ENCODE measurements around the gene CPZ. TPM values are rescaled to one million over a fixed set of nuclear protein-coding genes. Genes with fewer than 3 reads are reported as not detected.
A peak's percentile ranks its signal among the peaks of the same experiment; 100 is the strongest.

Gene CPZ
- total and polyA plus RNA-seq, 4 donors, result 11.9 to 82.0 (median 32.4) TPM

GRCh38 chr4:8585721-8586212, 6.8 kb upstream of the CPZ start:
- Histone ChIP-seq H3K4me1 (ENCODE audit: control insufficient read depth, insufficient read depth, low read length) (peaks cover 19% of the 10 kb centered on the region), H3K36me3 (ENCODE audit: control insufficient read depth, insufficient read depth, low read length) (no peaks in the 10 kb centered on the region), H3K9me3 (ENCODE audit: control insufficient read depth, insufficient read depth, low read length) (no peaks in the 10 kb centered on the region), H3K27me3 (ENCODE audit: control insufficient read depth, insufficient read depth, low read length) (peaks cover 29% of the 10 kb centered on the region), H3K4me3 (ENCODE audit: low read depth, low read length) (no peak overlapping the region), H3K27ac (ENCODE audit: low read depth, low read length) (no peak overlapping the region)
- WGBS (ENCODE audit: insufficient coverage), result 44% methylated on average over 4 of the region's 7 CpGs
- no peak for DNase-seq (ENCODE audit: low read depth in 4 of 6, low spot score in 6 of 6)

GRCh38 chr4:8586246-8586645, 6.3 kb upstream of the CPZ start:
- WGBS (ENCODE audit: insufficient coverage), result 67% methylated on average over 5 of the region's 5 CpGs
- H3K4me3 ChIP-seq (ENCODE audit: low read depth, low read length), result no peak overlapping the region
- no peak overlapping the region for H3K27ac ChIP-seq (ENCODE audit: low read depth, low read length)
- H3K27me3 ChIP-seq (ENCODE audit: control insufficient read depth, insufficient read depth, low read length), result peaks cover 30% of the 10 kb centered on the region
- no peaks in the 10 kb centered on the region for H3K36me3 ChIP-seq (ENCODE audit: control insufficient read depth, insufficient read depth, low read length)
- no peak for DNase-seq (ENCODE audit: low read depth in 4 of 6, low spot score in 6 of 6)
- H3K9me3 ChIP-seq (ENCODE audit: control insufficient read depth, insufficient read depth, low read length), result no peaks in the 10 kb centered on the region
- H3K4me1 ChIP-seq (ENCODE audit: control insufficient read depth, insufficient read depth, low read length), result peaks cover 16% of the 10 kb centered on the region

GRCh38 chr4:8586671-8587468, 5.7 kb upstream of the CPZ start:
- Histone ChIP-seq H3K27ac (ENCODE audit: low read depth, low read length) (no peak overlapping the region), H3K4me3 (ENCODE audit: low read depth, low read length) (no peak overlapping the region), H3K9me3 (ENCODE audit: control insufficient read depth, insufficient read depth, low read length) (no peaks in the 10 kb centered on the region), H3K27me3 (ENCODE audit: control insufficient read depth, insufficient read depth, low read length) (peaks cover 31% of the 10 kb centered on the region), H3K4me1 (ENCODE audit: control insufficient read depth, insufficient read depth, low read length) (peaks cover 17% of the 10 kb centered on the region), H3K36me3 (ENCODE audit: control insufficient read depth, insufficient read depth, low read length) (no peaks in the 10 kb centered on the region)
- WGBS (ENCODE audit: insufficient coverage), result 82% methylated on average over 37 of the region's 37 CpGs
- DNase-seq (ENCODE audit: low read depth in 4 of 6, low spot score in 6 of 6), result peak in 1 of 6 donors; percentile 28

- no peak for DNase-seq (ENCODE audit: low read depth in 4 of 6, low spot score in 6 of 6)
- WGBS (ENCODE audit: insufficient coverage), result 93% methylated on average over 14 of the region's 18 CpGs
- H3K36me3 ChIP-seq (ENCODE audit: control insufficient read depth, insufficient read depth, low read length), result no peaks in the 10 kb centered on the region
- no peaks in the 10 kb centered on the region for H3K9me3 ChIP-seq (ENCODE audit: control insufficient read depth, insufficient read depth, low read length)
- no peak overlapping the region for H3K4me3 ChIP-seq (ENCODE audit: low read depth, low read length)
- peaks cover 34% of the 10 kb centered on the region for H3K27me3 ChIP-seq (ENCODE audit: control insufficient read depth, insufficient read depth, low read length)
- H3K4me1 ChIP-seq (ENCODE audit: control insufficient read depth, insufficient read depth, low read length), result peaks cover 23% of the 10 kb centered on the region
- no peak overlapping the region for H3K27ac ChIP-seq (ENCODE audit: low read depth, low read length)
Observed at GRCh38 chr4:8587469-8588195, 4.9 kb upstream of the CPZ start.

- H3K4me1 ChIP-seq (ENCODE audit: control insufficient read depth, insufficient read depth, low read length), result peaks cover 28% of the 10 kb centered on the region
- H3K9me3 ChIP-seq (ENCODE audit: control insufficient read depth, insufficient read depth, low read length), result no peaks in the 10 kb centered on the region
- no peak for DNase-seq (ENCODE audit: low read depth in 4 of 6, low spot score in 6 of 6)
- 100% methylated on average over 2 of the region's 2 CpGs for WGBS (ENCODE audit: insufficient coverage)
- no peak overlapping the region for H3K4me3 ChIP-seq (ENCODE audit: low read depth, low read length)
- no peaks in the 10 kb centered on the region for H3K36me3 ChIP-seq (ENCODE audit: control insufficient read depth, insufficient read depth, low read length)
- no peak overlapping the region for H3K27ac ChIP-seq (ENCODE audit: low read depth, low read length)
- H3K27me3 ChIP-seq (ENCODE audit: control insufficient read depth, insufficient read depth, low read length), result peaks cover 35% of the 10 kb centered on the region
Observed at GRCh38 chr4:8588196-8588470, 4.4 kb upstream of the CPZ start.

GRCh38 chr4:8589336-8589735, 3.2 kb upstream of the CPZ start:
- WGBS (ENCODE audit: insufficient coverage), result 82% methylated on average over 10 of the region's 10 CpGs
- Histone ChIP-seq H3K9me3 (ENCODE audit: control insufficient read depth, insufficient read depth, low read length) (no peaks in the 10 kb centered on the region), H3K27me3 (ENCODE audit: control insufficient read depth, insufficient read depth, low read length) (peaks cover 46% of the 10 kb centered on the region), H3K36me3 (ENCODE audit: control insufficient read depth, insufficient read depth, low read length) (no peaks in the 10 kb centered on the region), H3K4me3 (ENCODE audit: low read depth, low read length) (no peak overlapping the region), H3K27ac (ENCODE audit: low read depth, low read length) (no peak overlapping the region), H3K4me1 (ENCODE audit: control insufficient read depth, insufficient read depth, low read length) (peaks cover 30% of the 10 kb centered on the region)
- no peak for DNase-seq (ENCODE audit: low read depth in 4 of 6, low spot score in 6 of 6)

- Histone ChIP-seq H3K36me3 (ENCODE audit: control insufficient read depth, insufficient read depth, low read length) (no peaks in the 10 kb centered on the region), H3K9me3 (ENCODE audit: control insufficient read depth, insufficient read depth, low read length) (no peaks in the 10 kb centered on the region), H3K4me1 (ENCODE audit: control insufficient read depth, insufficient read depth, low read length) (peaks cover 30% of the 10 kb centered on the region), H3K4me3 (ENCODE audit: low read depth, low read length) (no peak overlapping the region), H3K27ac (ENCODE audit: low read depth, low read length) (no peak overlapping the region), H3K27me3 (ENCODE audit: control insufficient read depth, insufficient read depth, low read length) (peaks cover 42% of the 10 kb centered on the region)
- peak in 1 of 6 donors; percentile 37 for DNase-seq (ENCODE audit: low read depth in 4 of 6, low spot score in 6 of 6)
- 30% methylated on average over 6 of the region's 11 CpGs for WGBS (ENCODE audit: insufficient coverage)
Observed at GRCh38 chr4:8589823-8590545, 2.6 kb upstream of the CPZ start.

- WGBS (ENCODE audit: insufficient coverage), result 68% methylated on average over 5 of the region's 5 CpGs
- peaks cover 42% of the 10 kb centered on the region for H3K27me3 ChIP-seq (ENCODE audit: control insufficient read depth, insufficient read depth, low read length)
- no peak for DNase-seq (ENCODE audit: low read depth in 4 of 6, low spot score in 6 of 6)
- no peaks in the 10 kb centered on the region for H3K36me3 ChIP-seq (ENCODE audit: control insufficient read depth, insufficient read depth, low read length)
- no peak overlapping the region for H3K4me3 ChIP-seq (ENCODE audit: low read depth, low read length)
- no peak overlapping the region for H3K27ac ChIP-seq (ENCODE audit: low read depth, low read length)
- no peaks in the 10 kb centered on the region for H3K9me3 ChIP-seq (ENCODE audit: control insufficient read depth, insufficient read depth, low read length)
- H3K4me1 ChIP-seq (ENCODE audit: control insufficient read depth, insufficient read depth, low read length), result peaks cover 34% of the 10 kb centered on the region
Observed at GRCh38 chr4:8590546-8590880, 2.1 kb upstream of the CPZ start.

GRCh38 chr4:8591114-8591513, 1.5 kb upstream of the CPZ start:
- WGBS (ENCODE audit: insufficient coverage), result 85% methylated on average over 9 of the region's 9 CpGs
- Histone ChIP-seq H3K27me3 (ENCODE audit: control insufficient read depth, insufficient read depth, low read length) (peaks cover 39% of the 10 kb centered on the region), H3K27ac (ENCODE audit: low read depth, low read length) (no peak overlapping the region), H3K36me3 (ENCODE audit: control insufficient read depth, insufficient read depth, low read length) (no peaks in the 10 kb centered on the region), H3K4me3 (ENCODE audit: low read depth, low read length) (no peak overlapping the region), H3K4me1 (ENCODE audit: control insufficient read depth, insufficient read depth, low read length) (peaks cover 34% of the 10 kb centered on the region), H3K9me3 (ENCODE audit: control insufficient read depth, insufficient read depth, low read length) (no peaks in the 10 kb centered on the region)
- DNase-seq (ENCODE audit: low read depth in 4 of 6, low spot score in 6 of 6), result no peak
